Ovary (tissue), 9 donors: ENCODE results near the gene GHRL. TPM values are rescaled to one million over a fixed set of nuclear protein-coding genes. Genes with fewer than 3 reads are reported as not detected.
"Not testable (repeated sequence)": the region's sequence is repeated elsewhere in the genome, so short reads cannot be mapped to it uniquely, and the experiment has no call there.

Experiments
- DNase-seq, 5 donors: peaks; one replicate each; pipeline ENCODE4 v3.0.0-alpha.2; 2019 to 2020
- H3K27ac ChIP-seq, 2 donors: fragments of 200-600 bp; one replicate each; pipeline versions ENCODE4 v1.5.1 to v1.8.0; 2019 to 2022
- H3K27me3 ChIP-seq: fragments of 200-600 bp; one replicate; pipeline ENCODE4 v1.8.0; 2022
- H3K36me3 ChIP-seq: fragments of 200-600 bp; sonication (generic); one replicate; pipeline ENCODE4 v1.5.1; 2019
- H3K4me1 ChIP-seq: one replicate; pipeline ENCODE4 v1.8.1; 2013; ENCODE audit warnings: mild to moderate bottlenecking, moderate library complexity; ENCODE audit not compliant: insufficient read depth
- H3K4me3 ChIP-seq: fragments of 200-600 bp; sonication (generic); one replicate; pipeline ENCODE4 v1.5.1; 2017
- H3K9me3 ChIP-seq, 2 donors: fragments of 200-600 bp in 1 of 2; sonication (generic) in 1 of 2; one replicate each; pipeline versions ENCODE4 v1.5.1 to v1.8.1; 2013 to 2019; ENCODE audit warnings: mild to moderate bottlenecking in 1 of 2, moderate library complexity in 1 of 2
- EP300 ChIP-seq: sonication (generic); formaldehyde crosslinking; IDR thresholded peaks from one replicate; pipeline ENCODE4 v1.6.1; 2017; ENCODE audit warnings: antibody characterized with exemption
- POLR2A ChIP-seq: fragments of 450-650 bp; IDR thresholded peaks from one replicate; pipeline ENCODE4 v1.6.1; 2017; ENCODE audit warnings: antibody characterized with exemption, mild to moderate bottlenecking, moderate library complexity
- WGBS, 3 donors: extraction: QIAGEN DNeasy Blood & Tissue Kit in 1 of 3; methylation state at CpG; one replicate each; pipeline versions ENCODE4 v1.1.5 to v1.1.7; 2013 to 2017; 5-methylcytosine and 5-hydroxymethylcytosine counted together
- intact Hi-C, 4 donors: fragments of 100-400 bp; cut with DNase I; formaldehyde crosslinking; loops; one replicate each; pipeline versions ENCODE4 v1.11.0 to v1.15.1; 2022 to 2023
- polyA plus RNA-seq, 2 donors: library from polyadenylated mRNA; stranded (reverse); fragments of 200-250 nt in 1 of 2; fragments of 350-450 nt in 1 of 2; fragmentation: Illumina TruSeq in 1 of 2; extraction: RNeasy Lipid Tissue Mini Kit (QIAGEN cat#74804) in 1 of 2; gene quantifications; one replicate each; pipeline ENCODE4 v1.2.3, GENCODE V29; 2013 to 2014
- total RNA-seq, 7 donors: library from RNA; depleted of rRNA in 2 of 7; stranded (reverse); fragments of >200 nt in 2 of 7; fragmentation: NEBNext Ultra II Directional in 3 of 7; extraction: Animal tissue kit (Norgen Biotek cat#: 25700) in 3 of 7; gene quantifications; one replicate each; pipeline versions ENCODE4 v1.1.0 to v1.2.4, GENCODE V29; 2016 to 2023
- TF ChIP-seq, protein P1 (sequence below), 3 donors: fragments of 450-650 bp in 2 of 3; fragments of 200-600 bp in 1 of 3; IDR thresholded peaks; one replicate each; pipeline versions ENCODE4 v1.5.1 to v1.8.0; 2016 to 2022; ENCODE audit warnings: antibody characterized with exemption in 3 of 3, mild to moderate bottlenecking in 1 of 3
- donor health status: DM: no; HTN: no; CAD: no; lungs with moderate emphysema.
- donor health status: DM: no; HTN: no; CAD: no.
- donor health status: Bipolar disorder and iron deficiency.
- donor health status: DM: yes; HTN: yes; CAD: no.
- donor health status: DM: no; HTN: no; CAD: no.
- donor health status: DM: yes; HTN: yes; CAD: no.

GHRL gene
- total and polyA plus RNA-seq, 9 donors = 0.23 to 2.4 (median 1.6) TPM

DNA sequence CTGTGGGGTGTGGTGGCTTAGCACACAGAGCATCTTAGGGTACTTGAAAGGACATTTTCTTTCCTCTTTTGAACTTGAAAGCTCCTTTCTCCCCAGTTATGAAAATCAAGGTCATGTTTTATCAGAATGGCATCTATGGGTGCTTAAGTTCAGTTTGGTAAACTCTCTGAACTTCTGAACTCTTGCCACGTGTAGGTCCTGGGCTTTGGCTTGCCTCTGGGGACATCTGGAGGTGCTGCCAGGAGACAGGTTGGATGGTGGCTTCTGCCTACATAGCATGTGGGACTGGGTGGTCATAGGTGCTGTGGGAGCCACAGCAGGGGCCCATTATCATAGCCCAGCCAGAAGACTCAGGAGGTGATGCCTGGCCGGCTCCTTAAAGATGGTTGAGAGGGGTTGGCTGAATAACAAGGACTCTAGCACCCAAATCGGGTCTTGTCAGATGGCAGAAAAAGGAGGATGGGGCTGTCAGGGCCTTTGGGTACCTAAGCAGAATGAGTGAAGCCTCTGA lies 15.6 kb downstream of the GHRL start:
- peak in 1 of 5 donors; percentile 5 for DNase-seq
- no peak overlapping the region for H3K27ac ChIP-seq
- no peak overlapping the region for H3K4me3 ChIP-seq
- no peaks in the 10 kb centered on the region for H3K27me3 ChIP-seq
- WGBS, 3 donors = 78 to 91% (median 85%) methylated on average over 3 of the region's 3 CpGs
- TF ChIP-seq, protein P1, sequence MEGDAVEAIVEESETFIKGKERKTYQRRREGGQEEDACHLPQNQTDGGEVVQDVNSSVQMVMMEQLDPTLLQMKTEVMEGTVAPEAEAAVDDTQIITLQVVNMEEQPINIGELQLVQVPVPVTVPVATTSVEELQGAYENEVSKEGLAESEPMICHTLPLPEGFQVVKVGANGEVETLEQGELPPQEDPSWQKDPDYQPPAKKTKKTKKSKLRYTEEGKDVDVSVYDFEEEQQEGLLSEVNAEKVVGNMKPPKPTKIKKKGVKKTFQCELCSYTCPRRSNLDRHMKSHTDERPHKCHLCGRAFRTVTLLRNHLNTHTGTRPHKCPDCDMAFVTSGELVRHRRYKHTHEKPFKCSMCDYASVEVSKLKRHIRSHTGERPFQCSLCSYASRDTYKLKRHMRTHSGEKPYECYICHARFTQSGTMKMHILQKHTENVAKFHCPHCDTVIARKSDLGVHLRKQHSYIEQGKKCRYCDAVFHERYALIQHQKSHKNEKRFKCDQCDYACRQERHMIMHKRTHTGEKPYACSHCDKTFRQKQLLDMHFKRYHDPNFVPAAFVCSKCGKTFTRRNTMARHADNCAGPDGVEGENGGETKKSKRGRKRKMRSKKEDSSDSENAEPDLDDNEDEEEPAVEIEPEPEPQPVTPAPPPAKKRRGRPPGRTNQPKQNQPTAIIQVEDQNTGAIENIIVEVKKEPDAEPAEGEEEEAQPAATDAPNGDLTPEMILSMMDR (IDR thresholded peaks at IDR 0.05) = no peak
- TF ChIP-seq POLR2A = no peak
- no peak for TF ChIP-seq EP300
- no peaks in the 10 kb centered on the region for H3K9me3 ChIP-seq
- no peaks in the 10 kb centered on the region for H3K36me3 ChIP-seq
- peaks cover 6% of the 10 kb centered on the region for H3K4me1 ChIP-seq
- intact Hi-C loops = no loop called here

DNA sequence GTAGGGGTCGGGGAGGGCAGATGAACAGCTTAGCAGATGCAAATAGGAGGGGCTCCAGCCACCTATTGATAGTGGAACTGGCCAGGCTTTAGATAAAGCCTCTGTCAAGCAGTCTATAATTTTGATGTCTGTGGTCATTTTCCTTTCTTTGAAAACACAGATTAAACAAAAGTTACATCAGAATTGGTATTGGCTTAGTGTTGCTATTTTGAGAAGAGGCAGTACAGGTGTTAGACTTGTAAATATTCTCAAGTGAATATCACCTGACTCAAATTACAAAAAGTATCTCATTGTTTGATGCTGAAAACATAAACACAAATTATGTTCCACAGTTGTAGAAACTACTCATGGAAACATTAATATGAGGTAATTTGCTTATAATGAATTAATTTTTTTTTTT lies 18.1 kb downstream of the GHRL start:
- TF ChIP-seq EP300 = no peak
- no peak for TF ChIP-seq POLR2A
- TF ChIP-seq, protein P1 (IDR thresholded peaks at IDR 0.05) = no peak
- Histone ChIP-seq H3K36me3 (no peaks in the 10 kb centered on the region), H3K27ac (no peak overlapping the region), H3K9me3 (no peaks in the 10 kb centered on the region), H3K4me1 (peaks cover 6% of the 10 kb centered on the region), H3K27me3 (no peaks in the 10 kb centered on the region), H3K4me3 (no peak overlapping the region)
- intact Hi-C loops = no loop called here
- 54 to 87% (median 79%) methylated on average over 1 of the region's 1 CpG for WGBS, 3 donors
- DNase-seq = no peak

DNA sequence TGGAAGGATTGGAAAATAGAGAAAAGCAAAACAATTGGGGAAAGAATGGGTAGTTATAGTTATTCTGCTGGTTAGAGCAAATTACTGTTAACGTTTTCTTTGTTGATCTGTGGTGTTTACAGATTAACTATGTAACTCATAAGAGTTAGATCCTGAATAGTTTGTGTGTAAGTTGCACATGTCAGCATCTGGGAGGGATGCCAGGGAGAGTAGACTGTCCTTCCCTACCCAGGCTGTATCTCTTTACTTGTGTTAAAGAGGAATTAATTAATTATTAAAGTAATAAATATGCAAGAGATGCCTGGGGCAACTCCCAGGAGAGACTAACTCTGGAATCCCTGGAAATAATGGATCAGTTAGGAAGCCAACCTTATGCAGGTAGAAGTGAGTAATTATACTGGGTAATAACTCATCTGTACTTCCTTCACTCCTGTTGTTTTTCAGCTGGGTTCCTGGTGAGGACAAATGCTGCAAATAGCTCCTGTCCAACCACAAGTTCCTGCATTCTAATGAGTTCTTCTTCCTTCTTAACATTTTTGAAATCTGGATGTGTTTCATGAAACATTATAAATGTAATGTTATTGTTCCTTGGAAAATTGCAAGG lies 18.9 kb downstream of the GHRL start:
- TF ChIP-seq, protein P1 (IDR thresholded peaks at IDR 0.05) = no peak
- TF ChIP-seq POLR2A (no peak), EP300 (no peak)
- H3K27me3 ChIP-seq = no peaks in the 10 kb centered on the region
- 20 to 28% (median 26%) methylated on average over 1 of the region's 1 CpG for WGBS, 3 donors
- peak in 2 of 5 donors; percentile 8 to 9 for DNase-seq
- no peaks in the 10 kb centered on the region for H3K36me3 ChIP-seq
- no peak overlapping the region for H3K4me3 ChIP-seq
- no peak overlapping the region for H3K27ac ChIP-seq
- H3K9me3 ChIP-seq = no peaks in the 10 kb centered on the region
- intact Hi-C loops = no loop called here
- H3K4me1 ChIP-seq = peaks cover 6% of the 10 kb centered on the region

DNA sequence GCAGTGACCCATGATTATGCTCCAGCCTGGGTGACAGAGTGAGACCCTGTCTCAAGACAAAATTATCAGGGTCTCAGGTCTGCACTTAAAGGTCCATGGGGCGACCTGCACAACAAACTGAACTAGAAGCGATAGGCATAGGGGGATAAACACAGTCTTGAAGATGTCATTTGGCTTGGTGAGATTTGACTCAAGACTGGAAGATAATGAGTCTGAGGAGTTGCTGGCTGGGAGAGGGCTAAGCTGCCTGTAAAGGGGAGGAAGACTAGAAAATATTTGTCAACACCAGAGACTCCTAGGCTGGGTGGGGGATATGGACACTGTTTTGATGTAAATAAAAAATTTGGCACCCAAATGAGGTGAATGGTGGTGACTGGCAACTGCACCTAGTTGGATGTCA lies 19.8 kb downstream of the GHRL start:
- Histone ChIP-seq H3K4me1 (peaks cover 7% of the 10 kb centered on the region), H3K4me3 (no peak overlapping the region), H3K27ac (no peak overlapping the region), H3K9me3 (no peaks in the 10 kb centered on the region), H3K27me3 (no peaks in the 10 kb centered on the region), H3K36me3 (no peaks in the 10 kb centered on the region)
- TF ChIP-seq EP300 = no peak
- no peak for TF ChIP-seq POLR2A
- TF ChIP-seq, protein P1 (IDR thresholded peaks at IDR 0.05) = no peak
- peak in 1 of 5 donors; percentile 9 for DNase-seq
- 85 to 94% (median 92%) methylated on average over 2 of the region's 2 CpGs for WGBS, 3 donors
- intact Hi-C loops = no loop called here

DNA sequence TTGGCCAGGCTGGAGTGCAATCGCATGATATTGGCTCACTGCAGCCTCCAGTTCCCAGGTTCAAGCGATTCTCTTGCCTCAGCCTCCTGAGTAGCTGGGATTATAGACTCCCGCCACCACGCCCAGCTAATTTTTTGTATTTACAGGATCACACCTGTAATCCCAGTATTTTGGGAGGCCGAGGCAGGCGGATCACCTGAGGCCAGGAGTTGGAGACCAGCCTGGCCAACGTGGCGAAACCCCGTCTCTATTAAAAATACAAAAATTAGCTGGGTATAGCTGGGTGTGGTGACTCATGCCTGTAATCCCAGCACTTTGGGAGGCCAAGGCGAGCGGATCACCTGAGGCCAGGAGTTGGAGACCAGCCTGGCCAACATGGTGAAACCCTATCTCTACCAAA lies 20.3 kb downstream of the GHRL start:
- H3K9me3 ChIP-seq, intact Hi-C loops, H3K36me3 ChIP-seq, H3K27me3 ChIP-seq, H3K4me3 ChIP-seq, H3K27ac ChIP-seq, H3K4me1 ChIP-seq: not testable (repeated sequence)
- DNase-seq = peak in 1 of 5 donors; percentile 13
- WGBS, 3 donors = 88 to 98% (median 97%) methylated on average over 11 of the region's 11 CpGs
